NT2/D1 (cell line): ENCODE measurements around the gene SYCE1.

Experiments
- SUZ12 ChIP-seq: IDR thresholded peaks from 2 replicates; pipeline ENCODE4 v1.6.1; 2011; ENCODE audit not compliant: insufficient read length, insufficient read depth; ENCODE audit errors: extremely low read depth
- YY1 ChIP-seq: IDR thresholded peaks from 2 replicates; pipeline ENCODE4 v1.6.1; 2011; ENCODE audit not compliant: insufficient read length, insufficient read depth
- ZNF274 ChIP-seq: IDR thresholded peaks from 2 replicates; pipeline ENCODE4 v1.6.1; 2011; ENCODE audit warnings: mild to moderate bottlenecking, low read depth, low read length

- TF ChIP-seq YY1 (no peak), ZNF274 (no peak), SUZ12 (no peak)
Measured at GRCh38 chr10:133536198-133536597, 29.2 kb downstream of the SYCE1 start.
